Natural killer cell (primary cell): ENCODE data around the gene KCTD19. TPM values are rescaled to one million over a fixed set of nuclear protein-coding genes. Genes with fewer than 3 reads are reported as not detected.

Source experiments
- ATAC-seq, 3 donors: fragments of 150-1000 bp in 2 of 3; fragments of 200-7000 bp in 1 of 3; cut with Tn5 transposase; 1 replicate in 1 of 3; 2 replicates in 2 of 3; pipeline ENCODE4 v1.10.0; 2021; ENCODE audit warnings: mild to moderate bottlenecking in 2 of 3, moderate library complexity in 2 of 3
- DNase-seq, 2 donors: peaks; one replicate each; pipeline versions ENCODE4 v3.0.0 to v3.0.0-alpha.2; 2013 to 2021; ENCODE audit warnings: mixed read lengths in 1 of 2
- H3K27ac ChIP-seq: one replicate; pipeline ENCODE4 v1.5.1; 2013; ENCODE audit warnings: mild to moderate bottlenecking, low read length
- H3K27me3 ChIP-seq: one replicate; pipeline ENCODE4 v1.6.1; 2013; ENCODE audit warnings: low read length; ENCODE audit not compliant: control insufficient read depth, insufficient read depth
- H3K36me3 ChIP-seq: one replicate; pipeline ENCODE4 v1.6.1; 2013; ENCODE audit warnings: low read length; ENCODE audit not compliant: control insufficient read depth, insufficient read depth
- H3K4me1 ChIP-seq: one replicate; pipeline ENCODE4 v1.6.1; 2013; ENCODE audit warnings: low read length; ENCODE audit not compliant: control insufficient read depth, insufficient read depth
- H3K4me3 ChIP-seq: one replicate; pipeline ENCODE4 v1.5.1; 2013; ENCODE audit warnings: low read length
- H3K9me3 ChIP-seq: one replicate; pipeline ENCODE4 v1.6.1; 2013; ENCODE audit warnings: low read length; ENCODE audit not compliant: control insufficient read depth, insufficient read depth
- H3K27ac Mint-ChIP-seq, 2 donors: one replicate each; pipeline ENCODE4 v1.8.0; 2022; ENCODE audit warnings: mild to moderate bottlenecking in 2 of 2, mixed read lengths in 2 of 2, moderate library complexity in 1 of 2
- H3K27me3 Mint-ChIP-seq, 2 donors: one replicate each; pipeline ENCODE4 v1.8.0; 2022; ENCODE audit warnings: low read depth in 2 of 2, mixed read lengths in 2 of 2
- H3K36me3 Mint-ChIP-seq: one replicate; pipeline ENCODE4 v1.8.0; 2022; ENCODE audit warnings: mixed read lengths
- H3K4me1 Mint-ChIP-seq, 2 donors: one replicate each; pipeline ENCODE4 v1.8.0; 2022; ENCODE audit warnings: mixed read lengths in 2 of 2
- H3K4me3 Mint-ChIP-seq: one replicate; pipeline ENCODE4 v1.8.0; 2022; ENCODE audit warnings: mild to moderate bottlenecking, moderate library complexity, mixed read lengths
- H3K9me3 Mint-ChIP-seq, 2 donors: one replicate each; pipeline ENCODE4 v1.8.0; 2022; ENCODE audit warnings: mixed read lengths in 2 of 2
- CTCF ChIP-seq: fragments of 200-600 bp; IDR thresholded peaks from one replicate; pipeline ENCODE4 v1.8.0; 2022; ENCODE audit warnings: antibody characterized with exemption
- WGBS: methylation state at CpG from one replicate; pipeline ENCODE4 v1.1.7; 2013; ENCODE audit warnings: missing lambda C conversion rate; ENCODE audit not compliant: insufficient coverage; 5-methylcytosine and 5-hydroxymethylcytosine counted together
- intact Hi-C: fragments of 100-400 bp; cut with micrococcal nuclease; formaldehyde crosslinking; loops from one replicate; pipeline ENCODE4 v1.14.2; 2022
- total RNA-seq, 4 donors: library from RNA; stranded (reverse); fragments of 120-200 nt in 1 of 4; gene quantifications; one replicate each; pipeline versions ENCODE4 v1.2.3 to v1.2.4, GENCODE V29; 2013 to 2022

The KCTD19 gene
- total RNA-seq, 3 donors from 2014 or later (not counting 1 experiment from before 2014, with no cell fraction given) = not detected

DNA sequence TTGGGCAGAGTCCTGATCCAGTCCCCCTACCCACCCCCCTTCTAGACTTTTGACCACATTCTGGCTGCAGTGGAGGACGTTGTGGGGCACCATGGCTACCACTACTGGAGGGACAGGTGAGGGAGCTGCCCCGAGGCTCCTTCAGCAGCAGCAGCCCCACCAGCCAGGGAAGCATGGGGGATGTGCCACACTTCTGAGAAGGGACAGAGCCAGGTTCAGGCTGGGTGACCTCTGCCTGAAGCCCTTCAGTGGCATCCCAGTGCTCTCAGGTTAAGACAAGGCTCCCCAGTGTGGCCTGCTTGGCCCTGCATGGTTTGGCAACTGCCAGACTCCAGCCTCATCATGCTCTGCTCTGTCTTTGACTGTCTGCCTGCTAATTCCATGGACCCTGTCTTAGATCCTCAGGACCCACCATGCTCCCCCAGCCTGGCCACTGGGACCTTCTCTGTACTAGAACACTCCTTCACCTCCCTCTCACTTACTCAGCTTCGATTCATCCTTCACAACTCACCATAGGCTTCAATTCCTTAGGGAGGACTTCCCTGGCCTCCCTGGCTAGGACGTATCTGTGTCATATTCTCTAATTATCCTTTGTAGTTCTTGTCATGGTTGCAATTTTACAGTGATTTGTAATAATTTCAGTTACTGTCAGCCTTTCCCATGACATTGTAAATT lies 68.9 kb downstream of the KCTD19 start:
- intact Hi-C loops = no loop called here
- Histone ChIP-seq H3K27ac (no peak overlapping the region), H3K9me3 (no peaks in the 10 kb centered on the region), H3K27me3 (no peaks in the 10 kb centered on the region), H3K36me3 (no peaks in the 10 kb centered on the region), H3K4me1 (no peaks in the 10 kb centered on the region), H3K4me3 (no peak overlapping the region)
- H3K4me3 Mint-ChIP-seq = no peak overlapping the region
- H3K27ac Mint-ChIP-seq = no peak overlapping the region
- no peak for TF ChIP-seq CTCF
- H3K36me3 Mint-ChIP-seq = no peaks in the 10 kb centered on the region
- ATAC-seq = no peak
- H3K9me3 Mint-ChIP-seq = no peaks in the 10 kb centered on the region
- DNase-seq = no peak
- WGBS = 84% methylated on average over 4 of the region's 4 CpGs
- H3K4me1 Mint-ChIP-seq = no peaks in the 10 kb centered on the region
- peaks cover 6 to 8% of the 10 kb centered on the region in 2 donors for H3K27me3 Mint-ChIP-seq

DNA sequence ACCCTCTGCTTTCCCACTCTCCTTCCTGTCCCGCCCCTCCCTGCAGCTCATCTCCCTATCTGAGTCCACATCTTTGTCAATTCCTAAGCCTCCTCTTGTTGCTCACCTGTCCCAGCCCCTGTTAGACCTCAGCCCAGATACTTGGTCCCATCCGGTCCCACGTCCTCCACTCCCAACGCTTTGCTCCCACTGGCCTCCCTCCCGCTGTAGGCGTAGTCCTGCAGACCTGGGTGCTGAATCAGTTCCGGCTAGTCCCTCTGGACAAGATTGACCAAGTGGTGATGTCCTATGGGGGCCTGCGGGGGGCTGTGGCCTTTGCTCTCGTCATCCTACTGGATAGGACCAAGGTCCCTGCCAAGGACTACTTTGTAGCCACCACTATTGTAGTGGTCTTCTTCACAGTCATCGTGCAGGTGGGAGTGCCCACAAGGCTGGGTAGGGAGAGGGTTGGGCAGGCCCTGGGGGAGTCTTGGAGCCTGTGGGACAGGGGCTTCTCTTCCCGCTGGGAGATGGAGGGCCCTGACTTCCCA lies 69.8 kb downstream of the KCTD19 start:
- H3K27me3 ChIP-seq = no peaks in the 10 kb centered on the region
- H3K4me3 Mint-ChIP-seq = no peak overlapping the region
- H3K9me3 ChIP-seq = no peaks in the 10 kb centered on the region
- no peaks in the 10 kb centered on the region for H3K4me1 Mint-ChIP-seq
- no peaks in the 10 kb centered on the region for H3K4me1 ChIP-seq
- H3K27ac ChIP-seq = no peak overlapping the region
- intact Hi-C loops = no loop called here
- DNase-seq (no peak), ATAC-seq (no peak)
- no peak overlapping the region for H3K4me3 ChIP-seq
- WGBS = 91% methylated on average over 11 of the region's 11 CpGs
- TF ChIP-seq CTCF = no peak
- H3K27me3 Mint-ChIP-seq = peaks cover 0 to 8% of the 10 kb centered on the region in 2 donors
- no peaks in the 10 kb centered on the region for H3K9me3 Mint-ChIP-seq
- no peaks in the 10 kb centered on the region for H3K36me3 Mint-ChIP-seq
- no peaks in the 10 kb centered on the region for H3K36me3 ChIP-seq
- H3K27ac Mint-ChIP-seq = no peak overlapping the region

DNA sequence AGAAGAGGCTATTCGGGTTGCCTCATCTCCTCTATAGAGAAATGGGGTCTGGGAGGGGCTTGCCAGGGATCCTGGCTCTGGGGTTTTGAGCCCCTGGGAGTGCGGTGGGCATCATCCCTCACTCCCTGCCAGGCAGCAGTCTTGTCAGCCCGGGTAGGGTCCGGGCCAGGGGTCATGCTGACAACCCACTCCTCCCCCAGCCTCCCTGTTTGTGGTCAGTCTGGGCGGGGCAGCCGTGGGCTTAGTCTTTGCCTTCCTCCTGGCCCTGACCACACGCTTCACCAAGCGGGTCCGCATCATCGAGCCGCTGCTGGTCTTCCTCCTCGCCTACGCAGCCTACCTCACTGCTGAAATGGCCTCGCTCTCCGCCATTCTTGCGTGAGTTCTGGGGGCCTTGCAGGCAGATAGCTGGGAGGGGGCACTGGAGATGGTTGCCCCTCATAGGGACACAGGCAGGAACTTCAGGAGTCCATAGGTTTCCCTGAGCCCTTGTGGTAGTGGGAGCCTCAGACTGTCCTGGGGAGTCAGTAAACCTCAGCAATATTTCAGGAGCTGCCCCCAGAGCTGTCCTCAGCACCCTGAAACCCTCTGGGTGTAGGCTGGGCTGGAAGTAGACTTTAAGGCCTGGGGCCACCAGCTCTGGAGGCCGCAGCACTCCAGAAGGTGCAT lies 70.9 kb downstream of the KCTD19 start:
- intact Hi-C loops = no loop called here
- Mint-ChIP-seq H3K4me1 (no peaks in the 10 kb centered on the region), H3K4me3 (no peak overlapping the region), H3K36me3 (no peaks in the 10 kb centered on the region), H3K27ac (no peak overlapping the region), H3K27me3 (peaks cover 3 to 14% of the 10 kb centered on the region in 2 donors), H3K9me3 (no peaks in the 10 kb centered on the region)
- Histone ChIP-seq H3K36me3 (no peaks in the 10 kb centered on the region), H3K27ac (no peak overlapping the region), H3K4me3 (no peak overlapping the region), H3K27me3 (no peaks in the 10 kb centered on the region), H3K4me1 (no peaks in the 10 kb centered on the region), H3K9me3 (no peaks in the 10 kb centered on the region)
- WGBS = 88% methylated on average over 17 of the region's 17 CpGs
- ATAC-seq = no peak
- no peak for TF ChIP-seq CTCF
- DNase-seq = no peak
